Measurements from ENCODE around the gene FPR2. TPM values are rescaled to one million over a fixed set of nuclear protein-coding genes. Genes with fewer than 3 reads are reported as not detected.

FPR2 gene
- total and polyA plus RNA-seq, 10 of the 15 experiments (the other 5 are each of a cell fraction or from before 2014, with no cell fraction given): not detected

GRCh38 chr19:51724543-51724942 is 36.4 kb upstream of the FPR2 start:
- H3K27ac ChIP-seq (ENCODE audit: control insufficient read depth, insufficient read depth): no peak overlapping the region
- ChIA-PET SMC1A (ENCODE audit: uncharacterized antibody, unreplicated experiment) (no interaction called here), CTCF (interaction anchor here (1.3 kb wide), 1 partner anchor 27 kb away, joined by 3 read pairs; the partner anchor contains the start of gene FPR1), RAD21 (ENCODE audit: unreplicated experiment) (no interaction called here), POLR2A (no interaction called here)
- no TSS peak for BruUV-seq (replicated peaks)
- intact Hi-C loops (cut with micrococcal nuclease; ENCODE audit: unreplicated experiment): no loop called here
- in situ Hi-C loops (cut with MboI): no loop called here
- H3K36me3 ChIP-seq (ENCODE audit: control insufficient read depth in 2 of 2, insufficient read depth in 2 of 2, low read length in 1 of 2): no peaks in the 10 kb centered on the region
- no peak for FAIRE-seq
- no peak for TF ChIP-seq TBL1XR1 (IDR thresholded peaks at IDR 0.05; ENCODE audit: low read depth, low read length)
- TF ChIP-seq ZSCAN29 (IDR thresholded peaks at IDR 0.05): no peak
- TF ChIP-seq E2F4 (IDR thresholded peaks at IDR 0.05; ENCODE audit: low read depth, low read length): no peak
- no peak for TF ChIP-seq FOXM1 (IDR thresholded peaks at IDR 0.05; ENCODE audit: low read depth, low read length)
- TF ChIP-seq PML (IDR thresholded peaks at IDR 0.05; ENCODE audit: low read length): no peak
- TF ChIP-seq MYC (IDR thresholded peaks at IDR 0.05; ENCODE audit: insufficient read depth, insufficient read length, insufficient replicate concordance, low read length, severe bottlenecking): no peak
- TF ChIP-seq NBN (IDR thresholded peaks at IDR 0.05): no peak
- no peak for TF ChIP-seq ZNF687 (IDR thresholded peaks at IDR 0.05)
- TF ChIP-seq CHD1 (IDR thresholded peaks at IDR 0.05; ENCODE audit: low read depth, low read length): no peak
- no peak for TF ChIP-seq BHLHE40 (IDR thresholded peaks at IDR 0.05; ENCODE audit: borderline replicate concordance in 1 of 2, low read depth in 2 of 2, low read length in 1 of 2)
- no peak for TF ChIP-seq JUNB (IDR thresholded peaks at IDR 0.05)
- no peaks in the 10 kb centered on the region for H4K20me1 ChIP-seq (ENCODE audit: control insufficient read depth, insufficient read depth)
- H3K4me1 ChIP-seq (ENCODE audit: control insufficient read depth, insufficient read depth, low read length): no peaks in the 10 kb centered on the region
- no peak for DNase-seq (ENCODE audit: low read depth, low spot score)
- H3K9ac ChIP-seq (ENCODE audit: control insufficient read depth, insufficient read depth, low read length): no peak overlapping the region
- H3K4me3 ChIP-seq: no peak overlapping the region
- 47% methylated on average over 13 of the region's 15 CpGs for WGBS (ENCODE audit: insufficient coverage, insufficient replicate concordance, low lambda C conversion rate, missing lambda C conversion rate)
- H3K4me2 ChIP-seq (ENCODE audit: control insufficient read depth, insufficient read depth): no peak overlapping the region
- no peak overlapping the region for H2AFZ ChIP-seq (ENCODE audit: control insufficient read depth, low read depth, low read length)
- H3K79me2 ChIP-seq (ENCODE audit: control insufficient read depth, insufficient read depth, low read length): no peaks in the 10 kb centered on the region
- ATAC-seq: no peak
- peaks cover 1% of the 10 kb centered on the region; the same call in 1 of the 3 replicates for H3K9me3 ChIP-seq (replicated peaks; ENCODE audit: control insufficient read depth, insufficient read depth, low read length)
- H3K27me3 ChIP-seq (replicated peaks in 1 of 2; ENCODE audit: control insufficient read depth in 2 of 2, insufficient read depth in 2 of 2, low read length in 1 of 2): no peaks in the 10 kb centered on the region

All from GM12878 (cell line).